H9 (cell line): ENCODE results near the gene GRID2. TPM values are rescaled to one million over a fixed set of nuclear protein-coding genes. Genes with fewer than 3 reads are reported as not detected.

ENCODE experiments used
- DNase-seq: peaks from one replicate; pipeline ENCODE4 v3.0.0-alpha.2; 2017
- H2AFZ ChIP-seq: one replicate; pipeline ENCODE4 v1.6.1; 2013; ENCODE audit warnings: mild to moderate bottlenecking, low read length, control low read depth, moderate library complexity
- H2AK5ac ChIP-seq: 2 replicates; pipeline ENCODE4 v1.6.1; 2013; ENCODE audit warnings: low read length, control low read depth, mixed read lengths; ENCODE audit not compliant: insufficient read length
- H2BK120ac ChIP-seq: one replicate; pipeline ENCODE4 v1.6.1; 2013; ENCODE audit warnings: low read depth, mild to moderate bottlenecking, low read length, control low read depth, inconsistent platforms; ENCODE audit not compliant: poor library complexity, severe bottlenecking
- H2BK12ac ChIP-seq: 2 replicates; pipeline ENCODE4 v1.6.1; 2013; ENCODE audit warnings: low read length, control low read depth, mixed read lengths, low read depth; ENCODE audit not compliant: insufficient read length
- H2BK15ac ChIP-seq: 2 replicates; pipeline ENCODE4 v1.6.1; 2013; ENCODE audit warnings: low read depth, low read length, control low read depth
- H2BK20ac ChIP-seq: one replicate; pipeline ENCODE4 v1.6.1; 2013; ENCODE audit warnings: low read depth, mild to moderate bottlenecking, low read length, control low read depth, inconsistent platforms; ENCODE audit not compliant: poor library complexity, severe bottlenecking
- H2BK5ac ChIP-seq: 2 replicates; pipeline ENCODE4 v1.6.1; 2013; ENCODE audit warnings: low read length, control low read depth, mixed read lengths; ENCODE audit not compliant: insufficient read length
- H3K14ac ChIP-seq: 2 replicates; pipeline ENCODE4 v1.6.1; 2013; ENCODE audit warnings: low read length, control low read depth; ENCODE audit not compliant: insufficient read depth
- H3K18ac ChIP-seq: 2 replicates; pipeline ENCODE4 v1.6.1; 2013; ENCODE audit warnings: low read depth, mild to moderate bottlenecking, mixed read lengths, low read length, control low read depth; ENCODE audit not compliant: insufficient read length
- H3K23ac ChIP-seq: 2 replicates; pipeline ENCODE4 v1.6.1; 2013; ENCODE audit warnings: low read length, control low read depth, mixed read lengths, low read depth; ENCODE audit not compliant: insufficient read length
- H3K23me2 ChIP-seq: 2 replicates; pipeline ENCODE4 v1.6.1; 2013; ENCODE audit warnings: low read depth, mild to moderate bottlenecking, mixed read lengths, low read length, control low read depth; ENCODE audit not compliant: insufficient read length, poor library complexity, severe bottlenecking
- H3K27ac ChIP-seq: 2 replicates; pipeline ENCODE4 v1.5.1; 2013; ENCODE audit warnings: low read length, control low read depth, mixed read lengths, low read depth; ENCODE audit not compliant: insufficient read length
- H3K27me3 ChIP-seq: 2 replicates; pipeline ENCODE4 v1.6.1; 2013; ENCODE audit warnings: low read length, control low read depth, inconsistent platforms; ENCODE audit not compliant: insufficient read depth
- H3K4ac ChIP-seq: 2 replicates; pipeline ENCODE4 v1.6.1; 2013; ENCODE audit warnings: low read depth, mild to moderate bottlenecking, control low read depth, inconsistent platforms, low read length, moderate library complexity
- H3K4me1 ChIP-seq: 2 replicates; pipeline ENCODE4 v1.6.1; 2013; ENCODE audit warnings: low read length, control low read depth, inconsistent platforms; ENCODE audit not compliant: insufficient read depth
- H3K4me2 ChIP-seq: 2 replicates; pipeline ENCODE4 v1.6.1; 2013; ENCODE audit warnings: low read length, control low read depth, mixed read lengths; ENCODE audit not compliant: insufficient read length, insufficient read depth
- H3K56ac ChIP-seq: 2 replicates; pipeline ENCODE4 v1.6.1; 2013; ENCODE audit warnings: low read depth, mild to moderate bottlenecking, mixed read lengths, low read length, control low read depth; ENCODE audit not compliant: insufficient read length
- H3K79me1 ChIP-seq: 2 replicates; pipeline ENCODE4 v1.6.1; 2013; ENCODE audit warnings: low read depth, mild to moderate bottlenecking, moderate library complexity, low read length, control low read depth, inconsistent platforms; ENCODE audit not compliant: insufficient read depth, poor library complexity, severe bottlenecking
- H3K79me2 ChIP-seq: 2 replicates; pipeline ENCODE4 v1.6.1; 2013; ENCODE audit warnings: low read length, control low read depth, inconsistent platforms; ENCODE audit not compliant: insufficient read depth
- H3K9ac ChIP-seq: 2 replicates; pipeline ENCODE4 v1.6.1; 2013; ENCODE audit warnings: low read length, control low read depth, mixed read lengths; ENCODE audit not compliant: insufficient read length; ENCODE audit errors: extremely low read depth
- H3K9me3 ChIP-seq: one replicate; pipeline ENCODE4 v1.6.1; 2013; ENCODE audit warnings: low read depth, low read length, inconsistent platforms; ENCODE audit not compliant: control insufficient read depth
- H3T11ph ChIP-seq: one replicate; pipeline ENCODE4 v1.6.1; 2013; ENCODE audit warnings: mild to moderate bottlenecking, low read length, control low read depth, inconsistent platforms
- H4K20me1 ChIP-seq: one replicate; pipeline ENCODE4 v1.6.1; 2013; ENCODE audit not compliant: control insufficient read depth, insufficient read length, insufficient read depth
- H4K5ac ChIP-seq: 2 replicates; pipeline ENCODE4 v1.6.1; 2013; ENCODE audit warnings: low read depth, mild to moderate bottlenecking, mixed read lengths, low read length, control low read depth; ENCODE audit not compliant: insufficient read length
- H4K8ac ChIP-seq: replicated peaks from 2 replicates; pipeline ENCODE4 v1.6.1; 2013; ENCODE audit warnings: low read length, control low read depth, mixed read lengths, low read depth; ENCODE audit not compliant: insufficient read length
- H4K91ac ChIP-seq: 2 replicates; pipeline ENCODE4 v1.6.1; 2013; ENCODE audit warnings: low read depth, mild to moderate bottlenecking, moderate library complexity, mixed read lengths, low read length, control low read depth; ENCODE audit not compliant: insufficient read length
- H3K27ac Mint-ChIP-seq, 3 experiments: 2 replicates in 2 of 3; 3 replicates in 1 of 3; pipeline ENCODE4 v1.8.0; 2020 to 2021; ENCODE audit warnings: mixed read lengths in 3 of 3, mild to moderate bottlenecking in 1 of 3, moderate library complexity in 1 of 3
- H3K27me3 Mint-ChIP-seq: 2 replicates; pipeline ENCODE4 v1.8.0; 2021; ENCODE audit warnings: low read depth, mild to moderate bottlenecking, moderate library complexity, mixed read lengths
- H3K36me3 Mint-ChIP-seq, 3 experiments: 2 replicates in 2 of 3; 3 replicates in 1 of 3; pipeline ENCODE4 v1.8.0; 2020 to 2021; ENCODE audit warnings: low read depth in 3 of 3, mixed read lengths in 3 of 3; ENCODE audit not compliant: insufficient read depth in 1 of 3
- H3K4me1 Mint-ChIP-seq, 2 experiments: 2 replicates each; pipeline ENCODE4 v1.8.0; 2020; ENCODE audit warnings: mixed read lengths in 2 of 2
- H3K4me3 Mint-ChIP-seq, 2 experiments: 2 replicates in 1 of 2; 3 replicates in 1 of 2; pipeline ENCODE4 v1.8.0; 2020 to 2021; ENCODE audit warnings: mild to moderate bottlenecking in 2 of 2, mixed read lengths in 2 of 2, moderate library complexity in 1 of 2
- H3K9me3 Mint-ChIP-seq, 2 experiments: 2 replicates in 1 of 2; 3 replicates in 1 of 2; pipeline ENCODE4 v1.8.0; 2020; ENCODE audit warnings: mild to moderate bottlenecking in 2 of 2, mixed read lengths in 2 of 2, moderate library complexity in 1 of 2
- CTCF ChIP-seq: fragments of 200-600 bp; sonication (generic); conservative IDR thresholded peaks from 3 replicates; pipeline ENCODE4 v1.8.0; 2021; ENCODE audit warnings: antibody characterized with exemption, mild to moderate bottlenecking
- WGBS: extraction: QIAGEN DNeasy Blood & Tissue Kit; methylation state at CpG from one replicate; pipeline ENCODE4 v1.1.7; 2013; ENCODE audit warnings: missing lambda C conversion rate, low lambda C conversion rate, mixed read lengths; ENCODE audit not compliant: insufficient read length; ENCODE audit errors: extremely low coverage; 5-methylcytosine and 5-hydroxymethylcytosine counted together
- total RNA-seq: library from RNA; stranded (reverse); gene quantifications from 2 replicates; pipeline ENCODE4 v1.2.1, GENCODE V29; 2021

The GRID2 gene
- total RNA-seq, 1 experiment from 2014 or later = 21.8 TPM

DNA sequence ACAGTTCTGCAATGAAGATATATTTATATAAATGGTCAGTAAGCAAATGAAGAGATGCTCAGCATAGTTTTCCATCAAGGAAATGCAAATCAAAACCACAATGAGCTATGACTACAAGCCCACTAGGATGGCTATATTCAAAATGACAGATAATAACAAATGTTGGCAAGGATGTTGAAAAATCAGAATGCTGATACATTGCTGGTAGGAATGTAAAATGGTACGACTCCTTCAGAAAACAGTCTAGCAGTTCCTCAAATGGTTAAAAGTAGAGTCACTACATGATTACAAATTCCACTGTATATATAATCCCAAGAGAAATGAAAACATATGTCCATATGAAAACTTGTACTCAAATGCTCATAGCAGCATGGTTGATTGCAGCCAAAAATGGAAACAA lies 1099.8 kb downstream of the GRID2 start:
- Histone ChIP-seq H3K18ac (no peak overlapping the region), H2BK12ac (no peak overlapping the region), H4K8ac (no peak overlapping the region), H3K4me2 (no peak overlapping the region), H3K27me3 (no peaks in the 10 kb centered on the region), H3K9me3 (no peaks in the 10 kb centered on the region), H2BK20ac (no peak overlapping the region), H3K4ac (no peak overlapping the region), H3T11ph (no peak overlapping the region), H3K79me1 (no peaks in the 10 kb centered on the region), H3K9ac (no peak overlapping the region), H3K23me2 (no peaks in the 10 kb centered on the region), H3K79me2 (no peaks in the 10 kb centered on the region), H3K14ac (no peak overlapping the region), H4K91ac (no peak overlapping the region), H3K23ac (no peak overlapping the region), H2BK15ac (no peak overlapping the region), H4K5ac (no peak overlapping the region), H2AFZ (no peak overlapping the region), H3K4me1 (no peaks in the 10 kb centered on the region; the same call in 1 of the 2 replicates), H2BK5ac (no peak overlapping the region), H2BK120ac (no peak overlapping the region), H3K56ac (no peak overlapping the region), H2AK5ac (no peak overlapping the region), H3K27ac (no peak overlapping the region), H4K20me1 (no peaks in the 10 kb centered on the region)
- Mint-ChIP-seq H3K36me3 (no peaks in the 10 kb centered on the region), H3K4me3 (no peak overlapping the region), H3K27ac (no peak overlapping the region), H3K4me1 (peaks cover 10 to 16% of the 10 kb centered on the region in 2 experiments), H3K27me3 (peaks cover 29% of the 10 kb centered on the region), H3K9me3 (no peaks in the 10 kb centered on the region)
- DNase-seq = no peak
- no peak for TF ChIP-seq CTCF
- WGBS = no CpG with 5 or more reads among the region's 1 CpG
